HuH-7.5 (cell line): ENCODE results near the gene CD79B.
"Not testable (repeated sequence)": the region's sequence is repeated elsewhere in the genome, so short reads cannot be mapped to it uniquely, and the experiment has no call there.

ENCODE experiments used
- DNase-seq: peaks from one replicate; pipeline ENCODE4 v3.0.0; 2011; ENCODE audit warnings: low spot score

Gene CD79B

GRCh38 chr17:63933598-63933997 is 1.5 kb upstream of the CD79B start:
- no peak for DNase-seq

- no peak for DNase-seq
Measured at GRCh38 chr17:63932721-63933120, 590 bp upstream of the CD79B start.

- DNase-seq: peak; percentile 3
Measured at GRCh38 chr17:63930951-63931575, 1.1 kb downstream of the CD79B start.

- peak; percentile 6 for DNase-seq
Measured at GRCh38 chr17:63929860-63930766, 2.0 kb downstream of the CD79B start.

- peak; percentile 4 for DNase-seq
Measured at GRCh38 chr17:63928966-63929695, 3.0 kb downstream of the CD79B start.

GRCh38 chr17:63928172-63928666 is 3.9 kb downstream of the CD79B start:
- peak; percentile 1 for DNase-seq

GRCh38 chr17:63927464-63928171 is 4.5 kb downstream of the CD79B start:
- peak; percentile 9 for DNase-seq

- no peak for DNase-seq
Measured at GRCh38 chr17:63926164-63926563, 6.0 kb downstream of the CD79B start.

GRCh38 chr17:63925615-63926014 is 6.5 kb downstream of the CD79B start:
- no peak for DNase-seq

GRCh38 chr17:63922402-63922801 is 9.7 kb downstream of the CD79B start:
- DNase-seq: not testable (repeated sequence)

- not testable (repeated sequence) for DNase-seq
Measured at GRCh38 chr17:63920779-63921178, 11.4 kb downstream of the CD79B start.

GRCh38 chr17:63920050-63920449 is 12.1 kb downstream of the CD79B start:
- DNase-seq: not testable (repeated sequence)

- peak; percentile 76 for DNase-seq
Measured at GRCh38 chr17:63919311-63919723, 12.8 kb downstream of the CD79B start.

GRCh38 chr17:63918789-63919305 is 13.3 kb downstream of the CD79B start, which contains the start of gene GH1:
Gene GH1 (minus strand): TSS chr17:63918839. CDS start chr17:63918776, 63 bp downstream.
- not testable (repeated sequence) for DNase-seq

- no peak for DNase-seq
Measured at GRCh38 chr17:63918305-63918704, 13.8 kb downstream of the CD79B start.

- no peak for DNase-seq
Measured at GRCh38 chr17:63917646-63918045, 14.5 kb downstream of the CD79B start.

GRCh38 chr17:63917206-63917605 is 14.9 kb downstream of the CD79B start:
- not testable (repeated sequence) for DNase-seq

- DNase-seq: no peak
Measured at GRCh38 chr17:63916566-63917185, 15.5 kb downstream of the CD79B start.

GRCh38 chr17:63915753-63916152 is 16.4 kb downstream of the CD79B start:
- DNase-seq: not testable (repeated sequence)

GRCh38 chr17:63914471-63914870 is 17.7 kb downstream of the CD79B start:
- DNase-seq: no peak

GRCh38 chr17:63911657-63912100 is 20.5 kb downstream of the CD79B start:
- peak; percentile 56 for DNase-seq
